T-helper 1 cell (primary cell): ENCODE data around the gene SAP30L.

Source experiments
- DNase-seq, 5 donors: peaks; one replicate each; pipeline ENCODE4 v3.0.0-alpha.2; 2012 to 2020
- total RNA-seq, 4 donors: gene quantifications; one replicate each; lab custom pipeline; 2026; lab: John Stamatoyannopoulos, UW

Gene SAP30L, protein sequence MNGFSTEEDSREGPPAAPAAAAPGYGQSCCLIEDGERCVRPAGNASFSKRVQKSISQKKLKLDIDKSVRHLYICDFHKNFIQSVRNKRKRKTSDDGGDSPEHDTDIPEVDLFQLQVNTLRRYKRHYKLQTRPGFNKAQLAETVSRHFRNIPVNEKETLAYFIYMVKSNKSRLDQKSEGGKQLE
- 21.5 to 31.1 (median 25.3) reads per million in 4 donors for total RNA-seq

DNA sequence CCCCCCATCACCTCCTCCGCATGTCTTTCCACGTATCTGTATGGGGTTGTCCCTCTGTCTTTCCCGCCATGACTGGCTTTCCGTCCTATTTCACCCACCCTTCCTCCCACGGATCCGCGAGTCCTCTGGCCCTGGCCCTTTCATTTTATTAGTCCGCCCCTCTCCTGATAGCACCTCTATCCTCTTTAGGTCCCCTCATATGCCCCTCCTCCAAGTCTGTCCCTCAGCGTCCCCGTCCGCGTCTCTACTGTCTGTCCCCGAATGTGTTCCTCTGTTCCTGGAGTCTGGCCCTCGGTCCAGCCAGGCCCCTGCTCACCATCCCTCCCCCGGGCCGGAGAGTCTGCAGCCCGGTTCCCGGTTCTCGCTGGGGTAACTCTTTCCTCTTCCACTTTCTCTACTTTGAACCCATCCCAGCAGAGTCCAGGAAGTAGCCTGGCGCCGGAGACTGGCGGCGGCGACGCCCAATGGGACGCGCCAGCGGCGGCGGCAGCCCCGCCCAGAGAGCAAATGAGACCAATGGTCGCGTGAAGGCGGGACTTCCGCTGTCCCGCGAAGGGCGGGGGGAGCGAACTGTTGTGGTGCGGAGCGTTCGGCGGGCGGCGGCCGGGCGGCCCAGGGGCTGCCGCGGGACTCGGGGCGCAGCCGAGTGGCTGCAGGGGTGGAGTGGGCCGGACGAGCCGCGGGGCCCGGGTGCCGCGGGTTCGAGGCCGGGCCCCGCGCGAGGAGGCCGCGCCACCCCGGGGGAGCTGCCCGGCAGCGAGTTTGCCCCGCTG lies at the start of gene SAP30L:
SAP30L (plus strand) TSS at position 576 of the 773 bp plus-strand sequence. CDS start 608 bp downstream, outside the sequence.
- peak; percentile 86 to 95 (median 91) for DNase-seq

DNA sequence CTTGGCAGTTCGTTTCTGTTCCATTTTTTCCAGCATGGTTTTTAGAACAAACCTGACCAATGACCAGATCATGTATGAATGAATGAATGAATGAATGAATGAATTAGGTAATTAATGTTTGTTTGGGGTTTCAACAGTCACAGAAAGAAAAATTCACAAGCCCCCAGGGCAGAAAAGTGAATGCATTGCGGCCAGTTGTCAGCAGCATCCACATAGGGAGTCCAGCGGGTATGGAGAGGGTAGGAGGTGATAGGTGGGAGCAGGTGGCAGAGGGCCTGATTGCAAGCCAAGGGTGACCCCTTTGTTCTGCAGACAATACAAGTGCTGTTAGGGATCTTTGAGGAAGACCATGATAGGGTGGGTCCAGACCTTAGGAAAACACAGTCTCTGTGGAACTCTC lies 49.7 kb upstream of the SAP30L start:
- no peak for DNase-seq

DNA sequence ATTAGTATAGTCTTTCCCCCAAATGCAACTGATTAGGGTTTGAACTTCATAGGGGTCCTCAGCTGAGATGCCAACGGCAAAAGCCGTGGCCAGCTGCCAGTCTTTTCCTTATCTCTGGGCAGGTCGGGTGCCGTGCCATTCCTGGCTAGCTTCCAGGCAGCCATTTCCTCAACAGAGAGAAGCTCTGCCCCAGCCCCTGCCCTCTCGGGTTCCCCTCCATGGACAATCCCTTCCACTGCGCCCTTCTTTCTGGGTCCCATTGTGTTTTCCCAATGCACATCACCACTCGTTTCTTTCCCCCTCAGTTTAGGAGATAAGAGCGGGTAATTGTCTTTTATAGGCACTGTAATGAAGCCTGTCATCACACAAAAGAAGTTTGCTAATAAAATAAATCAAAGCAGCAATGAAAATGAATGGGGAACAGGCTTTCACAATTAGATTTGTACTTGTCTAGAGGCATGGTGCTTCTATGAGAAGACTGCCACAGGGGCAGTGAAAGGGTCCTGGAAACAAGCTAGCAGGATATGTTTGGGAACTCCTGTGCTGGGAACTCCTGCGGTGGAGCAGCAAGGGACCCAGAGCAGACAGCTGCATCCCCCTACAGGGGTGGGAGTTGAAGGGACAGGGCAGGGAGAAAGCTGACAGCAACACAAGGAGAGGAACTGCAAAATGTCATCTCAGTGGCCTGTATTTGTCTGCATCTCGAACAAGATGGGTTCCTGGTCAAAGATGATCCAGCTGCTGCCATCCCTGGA lies 48.0 kb upstream of the SAP30L start:
- DNase-seq: no peak

DNA sequence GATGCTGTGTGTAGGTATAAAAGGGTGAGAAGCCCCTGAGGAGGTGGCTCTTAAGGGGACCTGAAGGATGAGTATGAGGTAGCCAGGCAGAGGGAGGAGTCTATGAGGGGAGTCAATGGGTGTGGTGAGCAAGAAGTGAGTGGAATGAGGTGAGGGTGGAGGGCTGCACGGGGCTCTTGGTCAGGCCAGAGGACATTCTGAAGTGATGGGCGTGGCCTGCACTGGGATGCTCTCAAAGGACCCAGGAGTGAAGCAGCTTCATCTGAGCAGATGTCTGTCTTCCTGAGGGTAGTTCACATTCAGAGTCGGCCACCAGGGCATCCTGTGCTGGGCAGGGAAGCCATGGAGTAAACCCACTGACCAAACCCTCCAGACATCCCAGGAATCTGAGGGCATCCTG lies 45.1 kb upstream of the SAP30L start:
- no peak for DNase-seq

DNA sequence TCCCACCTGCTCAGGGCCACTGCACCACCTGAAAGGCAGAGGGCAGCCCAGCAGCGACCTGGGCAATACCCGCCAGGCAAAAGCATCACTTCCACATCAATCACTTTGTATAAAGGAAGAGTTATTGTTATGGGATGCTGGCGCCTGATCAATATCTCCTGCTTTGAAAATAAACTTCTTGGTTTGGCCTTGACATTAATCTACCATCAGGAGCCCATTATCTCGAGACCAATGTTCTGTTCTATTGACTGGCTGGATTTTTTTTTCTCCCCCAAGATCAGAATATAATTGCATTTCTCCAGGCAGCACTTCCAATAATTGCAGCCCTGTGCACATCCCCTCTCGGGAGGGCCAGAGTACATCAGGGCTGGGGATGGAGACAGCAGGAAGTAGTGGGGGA lies 44.4 kb upstream of the SAP30L start:
- DNase-seq: no peak

DNA sequence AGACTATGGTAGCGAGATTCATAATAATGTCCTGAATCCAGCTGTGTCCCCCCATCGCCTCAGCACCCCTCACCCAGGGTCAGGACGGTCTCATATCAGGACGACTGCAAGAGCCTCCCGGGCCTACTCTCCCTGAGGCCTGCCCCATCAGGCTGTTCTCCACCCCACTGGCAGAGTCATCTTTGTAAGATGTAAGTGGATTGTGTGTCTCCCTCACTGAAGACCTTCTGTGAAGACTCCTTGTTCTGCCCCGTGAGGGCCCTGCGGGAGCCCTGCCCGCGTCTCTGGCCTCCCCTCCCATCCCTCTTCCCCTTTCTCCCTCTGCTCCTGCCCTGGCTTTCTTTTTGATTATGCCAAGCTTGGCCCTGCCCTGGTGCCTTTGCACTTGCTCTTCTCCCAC lies 43.9 kb upstream of the SAP30L start:
- no peak for DNase-seq

DNA sequence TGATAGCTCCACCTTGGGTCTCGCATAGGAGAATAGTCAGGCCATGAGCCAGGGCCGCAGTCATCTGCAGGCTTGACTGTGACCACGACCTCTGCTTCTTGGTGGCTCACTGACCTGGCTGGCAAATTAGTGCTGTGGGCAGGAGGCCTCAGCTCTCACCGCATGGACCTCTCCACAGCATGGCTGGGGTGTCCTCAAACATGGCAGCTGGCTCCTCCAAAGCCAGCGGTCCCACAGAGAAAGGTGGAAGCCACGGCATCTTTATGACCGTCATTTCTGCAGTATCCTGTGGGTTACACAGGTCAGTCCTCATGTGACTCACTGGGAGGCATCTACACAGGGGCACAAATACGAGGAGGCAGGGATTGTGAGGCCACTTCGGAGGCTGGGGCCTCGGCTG lies 43.2 kb upstream of the SAP30L start:
- no peak for DNase-seq

DNA sequence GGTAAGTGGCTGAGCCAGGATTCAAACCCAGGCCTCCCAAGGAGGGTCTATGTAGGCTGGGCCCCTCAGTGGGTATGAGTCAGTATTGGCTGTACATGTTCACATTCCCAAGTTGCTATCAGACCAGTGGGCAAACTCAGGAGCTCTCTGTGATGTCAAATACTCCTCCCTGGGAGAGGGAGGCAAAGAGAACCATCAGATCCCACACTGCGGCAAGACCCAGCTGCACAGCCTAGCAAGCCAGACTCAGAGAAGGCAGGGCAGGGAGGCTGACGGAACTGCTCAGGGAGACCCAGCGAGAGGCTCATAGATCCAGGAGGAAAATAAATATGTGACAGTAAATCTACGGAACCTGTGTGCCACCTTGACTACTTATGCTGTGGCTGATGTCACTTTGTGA lies 42.6 kb upstream of the SAP30L start:
- no peak for DNase-seq

DNA sequence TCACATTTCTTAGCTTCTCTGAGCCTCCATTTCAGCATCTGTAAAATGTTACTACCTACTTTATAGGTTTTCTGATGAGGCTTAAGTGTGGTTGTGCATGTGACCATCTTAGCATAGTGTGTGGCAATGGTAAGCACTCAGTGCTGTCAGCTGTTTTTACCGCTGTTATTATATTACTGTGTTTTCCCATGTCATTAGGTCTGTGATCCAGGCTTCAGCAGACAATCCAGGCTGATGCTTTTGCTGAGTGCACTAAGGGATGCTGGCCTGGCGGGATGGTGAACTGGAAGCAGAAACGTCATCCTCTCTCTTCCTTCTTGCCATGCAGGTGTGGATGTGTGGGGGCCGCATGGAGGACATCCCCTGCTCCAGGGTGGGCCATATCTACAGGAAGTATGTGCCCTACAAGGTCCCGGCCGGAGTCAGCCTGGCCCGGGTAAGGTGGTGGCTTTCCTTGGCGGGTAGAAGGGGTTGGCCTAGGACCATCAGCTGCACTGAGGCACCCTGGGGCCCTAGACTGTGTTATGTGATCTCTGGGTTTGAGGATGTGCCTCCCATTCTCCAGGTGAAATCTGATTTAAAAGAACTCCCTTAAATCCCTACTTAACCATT lies 41.9 kb upstream of the SAP30L start:
- no peak for DNase-seq

DNA sequence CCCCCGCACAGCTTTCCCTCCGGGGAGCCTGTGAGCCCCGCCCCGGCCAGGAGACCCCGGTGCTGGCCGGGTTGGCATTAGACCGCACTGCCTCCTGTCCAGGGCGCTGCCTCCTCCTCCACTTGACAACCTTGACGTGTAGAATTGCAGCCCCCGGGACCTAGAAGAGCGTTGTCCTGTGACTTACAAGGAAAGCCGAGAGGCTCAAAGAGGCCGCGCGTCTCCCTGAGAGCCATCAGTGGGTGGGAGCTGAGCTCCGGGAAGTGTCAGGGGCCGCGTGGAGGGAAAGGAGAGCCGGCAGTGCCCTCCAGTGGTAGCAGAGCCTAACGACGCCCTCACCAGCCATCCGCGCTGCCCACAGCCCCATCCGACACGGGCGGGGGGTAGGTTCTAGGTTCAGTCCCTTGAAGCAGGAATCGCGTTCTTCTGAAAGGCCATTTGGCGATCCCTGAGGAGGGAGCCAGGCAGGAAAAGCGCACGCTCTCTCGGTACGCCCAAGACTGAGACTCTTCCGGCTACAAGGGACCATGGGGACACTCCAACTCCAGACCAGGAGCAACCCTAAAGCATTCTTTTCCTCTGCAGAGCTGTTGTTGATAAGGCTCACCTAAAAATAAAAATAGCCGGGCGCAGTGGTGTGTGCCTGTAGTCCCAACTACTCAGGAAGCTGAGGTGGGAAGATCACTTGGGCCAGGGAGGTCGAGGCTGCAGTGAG lies 40.6 kb upstream of the SAP30L start:
- peak; percentile 38 to 66 (median 56) for DNase-seq

DNA sequence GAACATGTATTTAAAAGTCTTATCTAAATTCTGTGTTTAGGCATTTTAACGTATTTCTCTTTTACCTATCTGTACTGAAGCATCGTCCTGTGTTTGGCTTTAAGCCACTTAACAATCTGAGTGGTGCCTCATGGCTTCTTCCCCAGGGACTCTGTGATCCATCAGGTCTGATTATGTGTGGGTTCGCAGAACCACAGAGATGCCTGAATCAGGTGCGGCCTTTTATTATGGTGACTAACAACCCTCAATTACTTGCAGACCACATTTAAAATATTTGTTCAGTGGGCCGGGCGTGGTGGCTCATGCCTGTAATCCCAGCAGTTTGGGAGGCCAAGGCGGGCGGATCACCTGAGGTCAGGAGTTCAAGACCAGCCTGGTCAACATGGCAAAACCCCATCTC lies 39.6 kb upstream of the SAP30L start:
- DNase-seq: no peak

DNA sequence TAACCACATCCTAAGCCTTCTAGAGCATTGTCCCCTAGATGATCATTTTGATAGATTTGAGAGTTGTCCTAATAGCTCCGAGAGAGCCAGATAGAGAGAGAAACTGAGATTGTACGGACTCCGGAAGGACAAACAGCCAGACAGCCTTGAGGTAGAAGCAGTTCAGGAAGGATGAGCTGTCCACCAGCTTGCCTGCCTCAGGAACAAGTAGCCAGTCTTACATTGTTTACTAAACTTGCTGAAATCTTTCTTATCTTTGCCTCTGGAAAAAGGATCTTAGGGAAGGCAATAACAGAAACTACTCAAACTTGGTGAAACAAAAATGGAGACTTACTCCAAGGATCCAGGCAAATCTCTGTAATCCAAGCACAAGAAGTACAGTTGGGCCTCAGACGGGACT lies 39.0 kb upstream of the SAP30L start:
- no peak for DNase-seq

DNA sequence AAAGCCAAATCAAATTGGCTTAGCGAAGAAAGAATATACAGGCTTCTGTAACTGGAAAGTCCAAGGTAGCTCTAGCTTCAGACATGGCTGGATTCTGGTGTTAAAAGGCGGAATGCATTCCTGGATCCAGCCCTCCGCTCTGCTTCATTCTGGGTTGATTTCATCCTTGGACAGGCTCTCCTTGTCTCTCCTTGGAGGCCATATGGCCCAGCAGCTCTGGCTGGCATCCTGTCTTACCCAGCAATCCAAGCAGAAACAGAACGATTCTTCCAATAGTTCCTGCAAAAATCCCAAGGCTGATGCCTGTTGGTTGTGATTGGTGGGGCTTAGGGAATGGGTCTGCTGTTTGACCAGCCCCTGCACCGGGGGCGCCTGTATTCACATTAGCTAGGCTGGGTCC lies 37.0 kb upstream of the SAP30L start:
- no peak for DNase-seq

DNA sequence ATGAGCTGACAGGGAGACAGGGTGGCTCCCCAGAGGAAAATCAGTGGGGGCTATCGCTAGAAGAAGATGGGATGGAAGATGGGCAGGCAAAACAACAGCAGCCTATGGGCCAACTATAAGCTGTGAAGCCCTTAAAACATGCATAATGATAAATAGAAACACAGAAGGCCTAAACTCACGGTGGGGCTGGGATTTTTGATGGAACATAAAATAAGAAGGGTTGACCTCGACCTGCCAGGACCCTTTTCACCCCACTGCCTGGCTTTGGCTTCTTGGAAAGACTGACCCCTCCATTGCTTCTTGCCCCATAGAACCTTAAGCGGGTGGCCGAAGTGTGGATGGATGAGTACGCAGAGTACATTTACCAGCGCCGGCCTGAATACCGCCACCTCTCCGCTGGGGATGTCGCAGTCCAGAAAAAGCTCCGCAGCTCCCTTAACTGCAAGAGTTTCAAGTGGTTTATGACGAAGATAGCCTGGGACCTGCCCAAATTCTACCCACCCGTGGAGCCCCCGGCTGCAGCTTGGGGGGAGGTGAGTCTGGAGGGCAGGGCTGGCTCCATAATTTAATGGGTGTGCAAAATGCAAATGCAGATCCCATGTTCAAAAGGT lies 36.5 kb upstream of the SAP30L start:
- DNase-seq: no peak

DNA sequence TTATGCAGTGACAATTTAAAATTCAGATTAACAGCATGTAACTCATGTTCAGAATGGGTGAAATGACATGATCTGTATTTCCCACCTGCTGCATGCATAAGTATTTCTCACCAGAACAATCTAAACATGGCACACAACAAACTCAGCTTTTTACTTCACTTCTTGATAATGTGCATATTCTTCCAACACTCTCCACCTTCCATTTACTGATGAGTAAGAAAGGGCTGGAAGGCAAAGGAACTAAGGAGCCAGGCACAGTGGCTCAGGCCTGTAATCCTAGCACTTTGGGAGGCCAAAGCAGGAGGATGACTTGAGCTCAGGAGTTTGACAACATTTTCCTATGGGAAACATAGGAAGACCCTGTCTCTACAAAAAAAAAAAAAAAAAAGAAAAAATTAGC lies 35.8 kb upstream of the SAP30L start:
- no peak for DNase-seq

DNA sequence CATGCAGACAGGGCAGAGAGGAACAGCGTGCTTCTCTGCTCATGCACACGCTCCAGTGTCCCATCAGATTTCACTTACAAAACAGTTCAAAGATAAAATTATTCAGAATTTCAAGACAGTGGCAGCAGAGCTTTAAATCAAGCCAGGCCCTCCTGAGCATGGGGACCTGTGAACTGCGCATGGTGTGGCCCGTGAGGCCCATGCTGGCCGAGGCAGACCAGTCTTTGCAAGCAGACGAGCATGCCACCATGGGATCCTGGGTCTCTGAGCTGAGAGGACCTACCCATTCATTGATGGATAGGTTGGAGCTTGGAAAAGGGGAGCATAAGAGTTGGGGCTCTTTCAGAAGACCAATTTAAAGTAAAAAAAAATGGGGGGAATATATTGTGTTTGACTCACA lies 35.0 kb upstream of the SAP30L start:
- DNase-seq: no peak

DNA sequence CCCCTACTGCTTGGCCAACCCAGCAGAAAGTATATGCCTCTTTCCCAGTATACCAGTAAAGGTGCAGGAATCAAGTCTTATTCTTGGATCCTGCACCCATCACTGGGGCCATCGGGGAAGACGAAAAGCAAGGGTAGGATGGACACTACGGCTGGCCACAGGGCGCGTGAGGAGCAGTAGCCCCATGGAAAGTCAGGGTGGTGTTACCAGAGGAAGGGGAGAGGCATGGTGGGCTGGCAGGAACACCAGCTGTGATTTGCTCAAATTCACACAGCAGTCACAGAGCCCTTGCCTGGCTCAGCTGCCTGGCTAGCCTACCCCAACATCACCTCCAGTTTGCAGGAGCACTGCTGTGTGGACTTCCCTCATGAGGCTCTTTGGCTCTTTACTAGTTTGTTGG lies 34.5 kb upstream of the SAP30L start:
- DNase-seq: no peak

DNA sequence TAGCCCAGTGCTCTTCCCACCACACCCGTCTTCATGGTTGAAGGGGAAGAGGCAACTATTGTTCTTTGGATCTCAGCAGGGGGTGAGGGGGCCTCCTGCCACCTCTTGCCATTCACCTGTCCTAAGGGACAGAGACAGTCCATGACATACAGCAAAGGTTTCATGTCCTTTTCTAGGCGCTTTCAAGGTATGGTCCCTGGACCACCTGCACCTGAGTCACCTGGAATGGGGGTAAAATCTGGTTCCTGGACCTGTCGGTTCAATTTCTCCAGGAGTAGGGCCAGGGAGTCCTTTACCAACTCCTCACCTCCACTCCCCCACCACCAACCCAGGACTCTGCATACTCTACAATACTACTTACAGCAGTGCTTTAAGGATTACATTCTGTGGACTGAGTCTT lies 33.5 kb upstream of the SAP30L start:
- DNase-seq: no peak

DNA sequence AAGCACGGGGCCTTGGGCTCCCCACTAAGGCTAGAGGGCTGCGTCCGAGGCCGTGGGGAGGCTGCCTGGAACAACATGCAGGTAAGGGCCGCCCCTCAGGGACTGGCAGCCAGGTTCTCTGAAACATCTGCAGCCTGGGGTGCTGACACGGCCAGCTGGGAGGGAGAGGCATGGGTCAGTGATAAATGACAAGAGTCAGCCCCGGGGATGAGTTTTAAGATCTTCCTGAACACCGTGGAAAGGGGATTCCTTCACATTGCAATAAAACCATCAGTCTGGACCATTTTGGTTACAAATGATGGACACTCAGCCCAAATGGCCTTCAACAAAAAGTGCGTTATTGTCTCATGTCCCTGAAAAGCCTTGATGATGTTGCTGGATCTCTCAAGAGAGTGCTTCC lies 32.9 kb upstream of the SAP30L start:
- DNase-seq: no peak

DNA sequence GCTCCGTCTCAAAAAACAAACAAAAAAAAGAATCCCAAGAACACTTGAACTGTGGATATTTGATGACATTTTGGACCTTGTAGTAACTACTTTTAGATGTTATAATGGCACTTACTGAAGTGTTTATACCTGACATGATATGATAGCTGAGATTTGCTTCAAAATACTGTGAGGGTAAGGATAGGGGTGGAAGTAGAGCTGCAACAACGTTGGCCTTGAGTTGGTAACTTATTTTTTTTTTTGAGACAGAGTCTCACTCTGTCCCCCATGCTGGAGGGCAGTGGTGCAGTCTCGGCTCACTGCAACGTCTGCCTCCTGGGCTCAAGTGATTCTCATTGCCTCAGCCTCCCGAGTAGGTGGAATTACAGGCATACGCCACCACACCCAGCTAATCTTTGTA lies 30.7 kb upstream of the SAP30L start:
- no peak for DNase-seq

DNA sequence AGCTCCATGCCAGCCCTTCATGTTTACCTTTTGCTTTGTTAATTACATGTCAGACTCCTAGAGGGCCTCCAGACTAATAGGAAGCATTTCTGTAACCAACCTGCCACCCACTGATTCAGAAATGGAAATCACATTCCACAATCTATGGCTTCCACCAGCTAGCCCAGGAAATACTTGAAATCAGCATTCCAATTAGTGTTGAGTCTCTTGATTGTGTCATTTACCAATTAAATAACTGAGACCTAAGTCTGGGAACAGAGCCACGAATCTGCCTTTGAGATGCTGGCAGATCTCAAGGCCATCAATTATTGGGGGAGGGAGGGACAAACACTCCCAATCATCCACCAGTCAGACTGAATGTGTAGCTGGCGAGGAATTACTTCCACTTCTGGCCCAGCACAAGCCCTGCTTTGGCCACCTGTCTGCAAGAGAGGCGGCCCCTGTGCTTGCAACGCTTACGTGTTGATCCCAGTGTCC lies 27.4 kb upstream of the SAP30L start:
- no peak for DNase-seq

DNA sequence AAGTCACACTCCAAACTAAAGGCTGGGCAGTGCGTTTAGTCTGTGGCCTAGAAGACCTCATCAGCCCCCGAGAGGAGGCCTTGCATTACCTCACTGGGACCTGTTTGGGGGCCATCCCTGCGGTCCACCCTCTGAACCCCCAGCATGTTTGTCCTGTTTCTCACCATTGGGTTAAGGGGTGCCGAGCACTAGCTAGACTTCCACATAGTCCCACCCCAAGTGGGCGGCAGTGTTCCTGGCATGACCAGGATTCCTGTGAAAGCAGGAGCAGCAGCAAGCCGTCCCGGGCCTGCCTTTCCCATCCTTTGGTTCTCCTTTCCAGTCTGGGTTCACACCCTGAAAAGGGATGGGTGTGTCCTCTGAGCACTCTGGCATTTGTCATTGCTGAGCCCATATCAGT lies 26.6 kb upstream of the SAP30L start:
- no peak for DNase-seq
